Endothelial cell of umbilical vein (primary cell): Measurements from ENCODE around the gene PLAGL2. TPM values are rescaled to one million over a fixed set of nuclear protein-coding genes. Genes with fewer than 3 reads are reported as not detected.

Experiments used
- BruUV-seq: library from RNA; stranded (reverse); fragments of 400-500 nt; replicated peaks from 2 replicates; lab custom pipeline; 2021; lab: Mats Ljungman, UMichigan
- CTCF ChIA-PET: fragments of 300-600, 350-600 bp; sonication (Branson Sonifier 250); formaldehyde crosslinking; loops from one replicate; lab custom pipeline; 2021; ENCODE audit warnings: antibody characterized with exemption, inconsistent platforms; lab: Charles Lee
- POLR2A ChIA-PET: fragments of 300-600, 350-600 bp; sonication (Branson Sonifier 250); formaldehyde crosslinking; loops from one replicate; lab custom pipeline; 2021; ENCODE audit warnings: antibody characterized with exemption, inconsistent platforms; lab: Charles Lee
- DNase-seq: peaks from one replicate; pipeline ENCODE4 v3.0.0-alpha.2; 2011; ENCODE audit warnings: low read depth, low spot score
- FAIRE-seq: peaks from 2 replicates; lab custom pipeline; 2011; peaks lifted over from hg19 to GRCh38; lab: Jason Lieb, UNC
- H2AFZ ChIP-seq: 2 replicates; pipeline ENCODE4 v1.6.0; 2012; ENCODE audit warnings: low read depth, low read length, control low read depth, inconsistent platforms
- H3K27ac ChIP-seq: 2 replicates; pipeline ENCODE4 v1.5.1; 2011; ENCODE audit warnings: low read depth, mild to moderate bottlenecking, control low read depth, low read length, moderate library complexity; ENCODE audit not compliant: insufficient read depth
- H3K27me3 ChIP-seq, 2 experiments: 2 replicates each; pipeline versions ENCODE4 v1.6.0 to v1.6.1; 2011; ENCODE audit warnings: low read length in 2 of 2, mixed read lengths in 1 of 2; ENCODE audit not compliant: control insufficient read depth in 2 of 2, insufficient read depth in 2 of 2
- H3K36me3 ChIP-seq, 2 experiments: 2 replicates in 1 of 2; 3 replicates in 1 of 2; pipeline ENCODE4 v1.5.1; 2011; ENCODE audit warnings: low read length in 2 of 2, mild to moderate bottlenecking in 1 of 2, moderate library complexity in 1 of 2; ENCODE audit not compliant: control insufficient read depth in 2 of 2, insufficient read depth in 2 of 2; ENCODE audit errors: extremely low read depth in 1 of 2
- H3K4me1 ChIP-seq: 3 replicates; pipeline ENCODE4 v1.5.1; 2011; ENCODE audit warnings: mild to moderate bottlenecking, low read length; ENCODE audit not compliant: control insufficient read depth, insufficient read depth; ENCODE audit errors: extremely low read depth
- H3K4me2 ChIP-seq: 2 replicates; pipeline ENCODE4 v1.6.1; 2011; ENCODE audit warnings: low read length, control low read depth, mixed read lengths; ENCODE audit not compliant: insufficient read depth
- H3K4me3 ChIP-seq, 3 experiments: fragments of 200-600 bp in 1 of 3; sonication (generic), shearing (Covaris generic) in 1 of 3; replicated peaks in 1 of 3; 2 replicates each; pipeline ENCODE4 v1.5.1; 2011 to 2016; ENCODE audit warnings: control low read depth in 3 of 3, low read length in 3 of 3, mild to moderate bottlenecking in 2 of 3, inconsistent platforms in 1 of 3, low read depth in 1 of 3, moderate library complexity in 1 of 3; ENCODE audit not compliant: insufficient read depth in 1 of 3
- H3K79me2 ChIP-seq: 2 replicates; pipeline ENCODE4 v1.6.0; 2012; ENCODE audit warnings: low read length, inconsistent platforms; ENCODE audit not compliant: control insufficient read depth, insufficient read depth
- H3K9ac ChIP-seq: replicated peaks from 2 replicates; pipeline ENCODE3; 2011; ENCODE audit warnings: low read length, control low read depth; ENCODE audit not compliant: insufficient read depth; ENCODE audit errors: extremely low read depth
- H3K9me1 ChIP-seq: replicated peaks from 3 replicates; pipeline ENCODE4 v1.6.0; 2011; ENCODE audit warnings: mild to moderate bottlenecking, low read length; ENCODE audit not compliant: control insufficient read depth, insufficient read depth; ENCODE audit errors: extremely low read depth
- H3K9me3 ChIP-seq: replicated peaks from 2 replicates; pipeline ENCODE4 v1.5.1; 2012; ENCODE audit warnings: low read length, inconsistent platforms; ENCODE audit not compliant: control insufficient read depth, insufficient read depth
- H4K20me1 ChIP-seq: replicated peaks from 2 replicates; pipeline ENCODE3; 2011; ENCODE audit warnings: mild to moderate bottlenecking, low read length; ENCODE audit not compliant: control insufficient read depth, insufficient read depth; ENCODE audit errors: extremely low read depth
- CTCF ChIP-seq, 2 donors: IDR thresholded peaks; 1 replicate in 1 of 2; 2 replicates in 1 of 2; pipeline ENCODE4 v1.5.1; 2011; ENCODE audit warnings: low read length in 2 of 2, mild to moderate bottlenecking in 2 of 2, moderate library complexity in 2 of 2, control low read depth in 1 of 2, inconsistent platforms in 1 of 2, low read depth in 1 of 2; ENCODE audit not compliant: insufficient read depth in 1 of 2; ENCODE audit errors: extremely low read depth in 1 of 2
- EZH2 ChIP-seq: IDR thresholded peaks from 2 replicates; pipeline ENCODE4 v1.6.1; 2012; ENCODE audit warnings: borderline replicate concordance, low read depth, mild to moderate bottlenecking, moderate library complexity, low read length, inconsistent platforms; ENCODE audit not compliant: severe bottlenecking
- GATA2 ChIP-seq: IDR thresholded peaks from 2 replicates; pipeline ENCODE4 v1.7.0; 2011; ENCODE audit warnings: low read depth, mild to moderate bottlenecking, moderate library complexity, mixed read lengths, low read length; ENCODE audit not compliant: insufficient read length, insufficient read depth
- JUN ChIP-seq: IDR thresholded peaks from 2 replicates; pipeline ENCODE4 v1.6.1; 2011; ENCODE audit warnings: borderline replicate concordance, low read depth; ENCODE audit not compliant: insufficient read length, insufficient read depth
- MAX ChIP-seq: IDR thresholded peaks from 2 replicates; pipeline ENCODE4 v1.6.1; 2011; ENCODE audit not compliant: insufficient read depth, insufficient read length
- POLR2AphosphoS5 ChIP-seq: IDR thresholded peaks from 2 replicates; pipeline ENCODE4 v1.6.1; 2012; ENCODE audit warnings: low read depth, mild to moderate bottlenecking, control low read depth, low read length, moderate library complexity; ENCODE audit not compliant: insufficient read depth
- dilution Hi-C: fragments of 300-500 bp; cut with MboI; formaldehyde crosslinking; loops from one replicate; pipeline ENCODE4 v1.15.0; 2019; ENCODE audit warnings: low sequenced_read_pairs; ENCODE audit not compliant: extremely low pct_ligation_motif_present
- intact Hi-C: fragments of 100-400 bp; cut with micrococcal nuclease; formaldehyde crosslinking; loops from one replicate; pipeline ENCODE4 v1.10.0; 2022
- polyA plus RNA-seq, 4 experiments: library from polyadenylated mRNA; depleted of rRNA in 3 of 4; stranded (reverse) in 3 of 4; unstranded in 1 of 4; fragments of >200 nt; gene quantifications; 2 replicates each; pipeline versions ENCODE4 v1.2.1 to v1.2.3, GENCODE V29; 2011 to 2012; ENCODE audit warnings: missing spikeins in 1 of 4
- total RNA-seq: library from RNA; stranded (reverse); gene quantifications from 2 replicates; pipeline ENCODE4 v1.2.3, GENCODE V29; 2021

The PLAGL2 gene
- total and polyA plus RNA-seq, 2 donors (not counting 3 experiments of a cell fraction or from before 2014, with no cell fraction given) = 8.2 to 15.2 TPM

DNA sequence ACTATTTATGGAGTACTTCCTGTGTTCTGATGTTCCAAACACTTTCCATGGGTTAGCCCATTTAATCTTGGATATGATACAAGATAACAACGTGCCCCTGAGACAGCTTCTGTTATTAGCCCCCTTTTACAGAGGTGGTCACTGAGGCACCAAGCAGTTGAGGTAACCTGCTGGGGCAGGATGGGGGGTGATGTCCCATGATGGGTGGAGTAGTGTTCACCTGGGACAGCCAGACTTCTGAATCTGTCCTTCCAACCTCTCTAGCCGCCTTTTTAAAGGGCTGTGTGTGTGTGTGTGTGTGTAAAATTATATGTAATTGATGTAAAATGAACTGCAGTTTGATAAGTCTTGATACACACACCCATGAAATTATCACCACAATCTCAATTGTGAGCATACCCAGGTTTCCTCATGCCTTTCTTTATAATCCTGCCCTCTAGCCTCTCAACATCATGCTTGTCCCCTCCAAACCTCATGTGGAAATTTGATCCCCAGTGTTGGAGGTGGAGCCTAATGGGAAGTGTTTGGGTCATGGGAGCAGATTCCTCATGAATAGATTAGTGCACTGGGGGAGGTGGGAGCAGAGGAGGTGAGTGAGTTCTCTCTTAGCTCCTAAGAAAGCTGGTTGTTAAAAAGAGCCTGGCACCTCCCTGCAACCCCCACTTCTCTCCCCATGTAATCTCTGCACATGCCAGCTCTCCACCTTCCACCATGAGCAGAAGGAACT lies 39.2 kb downstream of the PLAGL2 start:
- FAIRE-seq = no peak
- no peak overlapping the region for H3K27ac ChIP-seq
- intact Hi-C loops = loop anchor here (10.0 kb wide), 1 partner anchor 276 kb away; no protein-coding TSS in a partner anchor
- H3K27me3 ChIP-seq = no peaks in the 10 kb centered on the region
- no peak overlapping the region for H3K4me2 ChIP-seq
- no peak overlapping the region for H2AFZ ChIP-seq
- H3K79me2 ChIP-seq = no peaks in the 10 kb centered on the region
- H3K9me1 ChIP-seq = no peaks in the 10 kb centered on the region
- H3K4me1 ChIP-seq = no peaks in the 10 kb centered on the region
- POLR2A ChIA-PET = interaction anchor here (0.7 to 0.8 kb wide), 2 partner anchors 191 to 571 kb away, joined by 3 to 4 read pairs; no protein-coding TSS in a partner anchor
- no peaks in the 10 kb centered on the region for H4K20me1 ChIP-seq
- TF ChIP-seq MAX (no peak), JUN (no peak), POLR2AphosphoS5 (no peak), GATA2 (no peak), EZH2 (no peak)
- peak; percentile 30 for DNase-seq
- no peak overlapping the region for H3K9ac ChIP-seq
- no TSS peak for BruUV-seq
- no peaks in the 10 kb centered on the region for H3K9me3 ChIP-seq
- dilution Hi-C loops = no loop called here
- H3K36me3 ChIP-seq = peaks cover 9 to 14% of the 10 kb centered on the region in 2 experiments
- CTCF ChIA-PET = interaction anchor here (0.5 to 0.6 kb wide), 2 partner anchors 23 to 298 kb away, joined by 3 read pairs; no protein-coding TSS in a partner anchor
- H3K4me3 ChIP-seq = no peak overlapping the region

DNA sequence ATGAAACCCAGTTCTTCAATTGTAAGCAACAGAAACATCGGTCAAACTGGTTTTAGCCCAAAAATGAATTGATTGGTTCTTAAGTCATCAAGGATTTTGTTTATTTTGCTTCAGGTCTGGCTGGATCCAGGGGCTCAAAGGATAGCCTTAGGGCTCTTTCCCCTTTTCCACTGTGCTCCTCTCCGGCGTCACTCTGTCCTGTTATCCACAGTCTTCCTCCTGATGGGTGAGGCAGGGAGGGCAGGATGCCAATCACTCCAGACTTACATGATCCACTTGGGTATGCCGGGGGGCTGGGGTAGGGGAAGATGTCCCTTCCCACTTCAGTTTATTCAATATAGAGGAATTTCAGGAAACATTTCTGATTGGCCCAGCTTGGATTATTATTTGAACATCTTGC lies 40.0 kb downstream of the PLAGL2 start:
- H3K4me3 ChIP-seq = no peak overlapping the region
- H3K27ac ChIP-seq = no peak overlapping the region
- no peaks in the 10 kb centered on the region for H3K9me3 ChIP-seq
- H3K27me3 ChIP-seq = no peaks in the 10 kb centered on the region
- FAIRE-seq (no peak), DNase-seq (no peak)
- ChIA-PET POLR2A (no interaction called here), CTCF (no interaction called here)
- no peak overlapping the region for H3K9ac ChIP-seq
- peaks cover 9 to 16% of the 10 kb centered on the region in 2 experiments for H3K36me3 ChIP-seq
- dilution Hi-C loops (no loop called here), intact Hi-C loops (loop anchor here (10.0 kb wide), 1 partner anchor 277 kb away; no protein-coding TSS in a partner anchor)
- no peaks in the 10 kb centered on the region for H3K79me2 ChIP-seq
- no peak overlapping the region for H2AFZ ChIP-seq
- no peak overlapping the region for H3K4me2 ChIP-seq
- no peaks in the 10 kb centered on the region for H3K9me1 ChIP-seq
- no TSS peak for BruUV-seq
- TF ChIP-seq CTCF (IDR thresholded peaks at IDR 0.05; ENCODE audit: extremely low read depth in 1 of 2, insufficient read depth in 1 of 2, low read depth in 1 of 2, low read length in 2 of 2) = no peak
- H4K20me1 ChIP-seq = no peaks in the 10 kb centered on the region
- no peaks in the 10 kb centered on the region for H3K4me1 ChIP-seq
